CD4-positive, alpha-beta T cell treated with Interleukin-6 at 100 ng/mL for 8 hours (primary cell): ENCODE results near the gene RBM5.
"Not testable (repeated sequence)": the region's sequence is repeated elsewhere in the genome, so short reads cannot be mapped to it uniquely, and the experiment has no call there.

Experiments
- DNase-seq: peaks from one replicate; pipeline ENCODE4 v3.0.0-alpha.2; 2020; ENCODE audit warnings: mixed read lengths, low spot score

The RBM5 gene

DNA sequence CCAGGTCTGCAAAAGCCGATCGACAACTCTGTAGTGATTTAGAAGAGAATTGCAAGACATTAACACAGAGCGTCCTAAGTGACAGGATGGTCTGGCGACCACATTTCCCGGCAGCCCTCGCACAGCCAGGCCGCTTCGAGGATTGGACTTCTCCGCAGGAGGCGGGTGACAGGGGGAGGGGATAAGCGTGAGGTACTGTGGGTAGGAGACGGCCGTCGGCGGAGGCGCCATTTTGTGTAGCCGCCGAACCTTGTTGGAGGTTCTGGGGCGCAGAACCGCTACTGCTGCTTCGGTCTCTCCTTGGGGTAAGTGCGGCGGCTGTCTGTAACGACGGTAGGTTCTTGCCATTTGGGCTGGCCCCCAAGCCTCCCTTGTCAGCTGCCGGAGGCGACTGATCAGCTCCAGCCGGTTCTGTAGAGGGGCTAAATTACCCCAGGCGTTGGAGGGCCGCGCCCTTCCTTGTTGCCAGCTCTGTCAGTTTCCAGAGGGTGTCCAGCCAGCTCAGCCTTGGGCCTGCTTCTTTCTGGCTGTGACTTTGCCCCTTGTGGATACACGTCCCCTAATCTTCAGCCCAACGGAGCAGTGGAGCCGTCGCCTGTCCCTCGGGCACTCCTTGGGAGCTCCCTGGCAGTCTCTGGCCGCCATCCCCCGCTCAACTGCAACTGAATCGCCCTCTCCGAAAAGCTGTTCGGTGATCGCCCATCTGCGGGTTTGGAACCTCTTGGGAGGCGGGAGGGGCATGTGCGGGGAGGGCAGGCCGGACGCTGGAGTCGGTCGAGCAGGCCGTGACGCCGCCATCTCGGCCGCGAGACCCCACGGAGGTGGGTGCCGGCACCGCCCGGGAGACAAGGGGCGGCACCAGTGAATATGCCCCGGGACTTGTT, at the start of gene RBM5:
Gene RBM5, plus strand, starts transcription at position 195 of the 884 bp plus-strand sequence. CDS start 1,516 bp downstream, outside the sequence.
- DNase-seq = peak; percentile 91

DNA sequence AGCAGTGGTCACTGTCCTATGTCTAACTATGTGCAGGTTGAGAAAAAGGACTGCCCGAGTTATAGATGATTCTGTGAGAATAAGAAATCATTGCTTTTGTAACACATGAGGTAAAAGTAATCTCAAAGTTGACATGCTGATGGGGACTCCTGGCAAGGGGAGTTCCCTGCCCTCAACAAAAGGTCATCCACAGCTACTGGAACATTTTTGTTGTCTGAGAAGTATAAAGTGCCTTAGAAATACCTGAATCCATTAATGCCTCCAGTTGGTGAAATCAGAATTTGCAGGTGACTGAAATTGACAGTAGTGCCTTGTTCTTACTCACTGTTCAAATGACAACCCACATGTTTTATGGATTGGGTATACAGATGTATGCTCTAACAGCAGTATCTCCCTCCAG, 43.7 kb upstream of the RBM5 start:
- DNase-seq = no peak

DNA sequence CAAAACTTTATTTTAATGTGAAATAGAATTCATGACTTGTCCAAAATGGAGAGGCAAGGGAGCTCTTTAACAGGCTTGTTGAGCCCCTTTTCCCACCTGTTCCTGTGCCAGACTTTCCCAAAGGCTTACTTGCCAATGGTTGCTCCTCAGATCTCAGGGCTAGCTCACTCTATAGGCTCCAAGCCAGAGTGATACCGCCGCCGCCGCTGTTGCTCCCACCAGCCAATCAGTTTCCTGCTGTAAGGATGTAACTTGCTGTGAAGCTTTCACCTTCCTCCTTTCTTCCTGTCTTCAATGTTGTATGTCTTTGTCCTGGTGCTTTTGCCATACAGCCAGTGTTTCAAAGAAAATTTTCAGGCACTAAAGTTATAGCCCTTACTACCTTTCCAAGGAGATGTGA, 41.3 kb upstream of the RBM5 start:
- DNase-seq = no peak

DNA sequence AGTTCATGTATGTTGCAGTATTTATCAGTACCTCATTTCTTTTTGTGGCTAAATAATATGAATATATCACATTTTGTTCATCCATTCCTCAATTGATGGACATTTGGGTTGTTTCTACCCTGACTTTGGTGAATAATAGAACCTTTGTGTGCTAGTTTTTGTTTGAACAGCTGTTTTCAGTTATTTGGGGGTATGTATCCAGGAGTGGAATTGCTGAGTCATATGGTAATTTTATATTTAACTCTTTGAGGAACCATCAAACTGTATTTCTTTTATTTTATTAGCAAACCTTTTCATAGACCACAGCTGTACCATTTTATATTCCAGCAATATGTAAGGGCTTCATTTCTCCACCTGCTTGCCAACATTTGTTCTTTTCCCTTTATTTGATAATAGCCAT, 38.4 kb upstream of the RBM5 start:
- no peak for DNase-seq

DNA sequence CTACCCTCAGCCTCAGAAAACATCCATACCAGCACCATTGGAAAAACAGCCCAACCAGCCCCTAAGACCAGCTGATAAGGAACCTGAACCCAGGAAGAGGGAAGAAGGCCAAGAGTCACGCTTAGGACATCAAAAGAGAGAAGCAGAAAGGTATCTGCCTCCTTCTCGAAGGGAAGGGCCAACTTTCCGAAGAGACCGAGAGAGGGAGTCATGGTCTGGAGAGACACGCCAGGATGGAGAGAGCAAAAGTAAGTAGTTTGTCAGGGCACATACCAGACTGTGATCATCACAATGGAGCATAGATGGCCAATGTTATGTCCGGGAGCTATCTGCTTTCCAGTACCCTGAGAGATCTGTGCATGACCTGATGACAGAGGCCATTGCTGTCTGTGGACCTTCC, 31.0 kb upstream of the RBM5 start:
- no peak for DNase-seq

DNA sequence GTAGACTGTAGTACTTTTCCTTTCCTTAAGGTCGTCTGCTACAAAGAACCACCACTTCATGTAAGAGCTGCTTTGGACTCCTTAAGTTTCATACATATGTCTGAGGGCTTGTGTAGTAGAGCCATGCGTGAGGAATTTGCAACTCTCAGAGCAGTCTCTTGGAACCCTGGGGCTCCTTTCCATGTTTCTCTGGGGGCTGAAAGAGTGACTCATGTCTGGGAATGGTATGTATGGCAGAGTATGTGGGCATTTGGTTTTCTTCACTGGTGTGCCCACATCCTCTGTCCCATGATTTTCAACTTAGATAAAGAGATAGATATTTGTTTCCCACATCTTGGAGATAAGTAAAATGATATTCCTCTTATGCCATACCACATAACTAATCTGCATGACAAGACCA, 20.6 kb upstream of the RBM5 start:
- no peak for DNase-seq

DNA sequence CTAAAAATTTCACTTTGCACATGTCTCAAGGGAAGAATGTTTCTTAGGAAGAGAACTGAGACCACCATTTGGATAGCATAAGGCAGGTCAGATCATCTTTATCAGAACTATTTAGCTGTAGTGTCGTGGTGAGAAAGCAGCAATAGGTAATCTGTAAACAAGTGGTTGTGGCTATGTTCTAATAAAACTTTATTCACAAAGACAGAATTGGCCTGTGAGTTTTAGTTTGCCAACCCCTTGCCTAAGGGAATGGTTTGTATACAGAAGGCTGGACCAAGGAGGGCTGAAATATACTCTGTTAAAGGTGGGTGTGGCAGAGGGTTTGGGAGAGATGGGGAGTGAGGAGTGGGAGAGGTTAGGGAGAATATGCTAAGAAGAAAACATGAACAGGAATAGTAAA, 10.6 kb upstream of the RBM5 start:
- no peak for DNase-seq

DNA sequence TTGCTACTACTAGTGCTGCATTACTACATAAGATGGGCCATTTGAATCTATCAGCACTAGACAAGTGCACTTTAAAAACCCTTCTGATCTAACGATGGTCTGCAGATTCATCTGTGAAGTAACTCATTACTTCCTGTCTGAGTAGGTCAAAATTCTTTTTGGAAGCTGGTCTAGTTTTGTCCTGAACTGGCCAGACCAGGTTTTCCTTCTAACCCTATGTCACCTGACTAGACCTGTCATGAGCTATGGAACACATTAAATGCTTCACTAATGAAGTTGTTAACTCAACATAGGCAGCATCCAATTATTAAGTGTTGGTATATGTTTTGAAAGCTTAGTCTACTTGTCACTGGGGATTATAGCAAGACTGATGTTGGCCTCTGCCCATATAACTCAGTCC, 10.1 kb upstream of the RBM5 start:
- no peak for DNase-seq

DNA sequence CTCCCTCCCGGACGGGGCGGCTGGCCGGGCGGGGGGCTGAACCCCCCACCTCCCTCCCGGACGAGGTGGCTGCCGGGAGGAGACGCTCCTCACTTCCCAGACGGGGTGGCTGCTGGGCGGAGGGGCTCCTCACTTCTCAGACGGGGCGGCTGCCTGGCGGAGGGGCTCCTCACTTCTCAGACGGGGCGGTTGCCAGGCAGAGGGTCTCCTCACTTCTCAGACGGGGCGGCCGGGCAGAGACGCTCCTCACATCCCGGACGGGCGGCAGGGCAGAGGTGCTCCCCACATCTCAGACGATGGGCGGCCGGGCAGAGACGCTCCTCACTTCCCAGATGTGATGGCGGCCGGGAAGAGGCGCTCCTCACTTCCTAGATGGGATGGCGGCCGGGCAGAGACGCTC, 3.8 kb upstream of the RBM5 start:
- not testable (repeated sequence) for DNase-seq

DNA sequence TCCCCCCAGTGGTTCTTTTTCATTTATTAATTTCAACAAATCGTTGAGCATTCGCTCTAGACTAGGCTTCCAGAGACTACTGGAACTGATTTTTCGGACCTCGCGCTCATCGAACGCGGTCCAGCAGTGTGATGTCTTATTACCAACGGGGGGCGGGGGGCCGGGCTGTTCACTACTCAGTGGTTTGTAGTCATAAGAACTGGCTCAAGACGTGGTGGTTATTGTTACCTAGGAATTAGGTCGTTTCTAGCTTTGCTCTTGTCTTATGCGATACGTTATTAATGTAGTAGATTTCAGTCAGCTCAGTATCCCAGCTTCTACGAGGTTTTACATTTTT, 858 bp downstream of the RBM5 start:
- DNase-seq = no peak

DNA sequence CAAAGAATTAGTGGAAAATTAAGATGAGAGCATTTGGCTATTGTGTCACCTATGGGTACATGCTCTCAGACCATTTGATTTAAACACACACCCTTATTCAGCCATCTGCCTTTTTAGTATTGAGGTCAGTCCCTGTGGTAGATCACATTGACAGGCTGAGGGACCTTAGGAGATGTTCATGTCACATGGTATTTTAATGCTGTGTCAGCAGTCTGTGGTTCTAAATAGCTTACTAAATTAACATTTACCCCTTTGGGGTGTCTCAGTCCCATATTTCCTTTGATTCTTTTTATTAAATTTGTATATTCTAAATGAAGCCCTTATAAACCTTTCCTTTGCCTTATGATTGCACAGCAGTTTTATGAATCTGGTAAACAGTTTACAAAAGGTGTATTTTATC, 2.3 kb downstream of the RBM5 start:
- DNase-seq = no peak

DNA sequence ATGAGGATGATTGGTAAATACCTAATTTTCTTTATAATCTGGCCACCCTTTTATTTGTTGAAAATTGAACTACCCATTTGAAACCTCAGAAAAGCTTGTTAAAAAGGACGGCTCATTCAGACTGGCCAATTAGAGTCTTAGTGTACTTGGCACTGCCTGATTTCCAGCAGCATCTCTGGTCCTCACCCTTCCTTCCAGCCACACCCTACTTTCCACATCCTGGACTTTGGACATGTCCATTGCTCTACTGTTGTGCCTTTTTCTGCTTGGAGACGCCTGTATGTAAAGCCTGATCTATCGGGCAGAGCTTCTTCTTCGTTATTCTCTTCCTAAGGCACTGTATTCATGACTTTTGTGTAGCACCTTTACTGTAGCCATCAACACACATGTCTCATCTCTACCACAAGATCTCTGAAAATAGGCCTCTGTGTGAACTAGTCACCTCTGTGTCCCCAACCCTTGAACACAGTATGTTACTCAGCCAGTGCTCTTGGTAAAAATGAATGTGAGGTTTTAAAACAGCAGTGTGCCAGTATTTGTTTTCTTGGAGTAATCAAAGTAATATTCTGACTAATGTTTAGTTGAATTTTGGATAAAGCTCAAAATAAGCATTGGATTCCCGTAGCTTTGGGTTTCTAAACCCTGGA, 6.8 kb downstream of the RBM5 start:
- DNase-seq = no peak

DNA sequence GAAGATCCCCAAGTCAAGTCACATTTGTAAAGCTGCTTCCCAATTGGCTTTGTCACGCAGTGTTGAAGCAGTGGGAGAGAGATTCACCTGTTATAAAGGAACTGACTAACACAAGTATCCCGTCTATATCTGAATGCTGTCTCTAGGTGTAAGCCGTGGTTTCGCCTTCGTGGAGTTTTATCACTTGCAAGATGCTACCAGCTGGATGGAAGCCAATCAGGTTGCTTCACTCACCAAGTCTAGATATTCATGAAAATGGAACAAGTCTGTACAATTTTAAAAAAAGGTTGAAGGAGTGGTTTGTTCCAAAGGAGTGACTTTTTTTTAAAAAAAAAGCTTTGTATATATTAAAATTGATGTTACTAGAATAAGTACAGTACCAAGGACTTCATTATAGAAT, 11.7 kb downstream of the RBM5 start:
- DNase-seq = no peak

DNA sequence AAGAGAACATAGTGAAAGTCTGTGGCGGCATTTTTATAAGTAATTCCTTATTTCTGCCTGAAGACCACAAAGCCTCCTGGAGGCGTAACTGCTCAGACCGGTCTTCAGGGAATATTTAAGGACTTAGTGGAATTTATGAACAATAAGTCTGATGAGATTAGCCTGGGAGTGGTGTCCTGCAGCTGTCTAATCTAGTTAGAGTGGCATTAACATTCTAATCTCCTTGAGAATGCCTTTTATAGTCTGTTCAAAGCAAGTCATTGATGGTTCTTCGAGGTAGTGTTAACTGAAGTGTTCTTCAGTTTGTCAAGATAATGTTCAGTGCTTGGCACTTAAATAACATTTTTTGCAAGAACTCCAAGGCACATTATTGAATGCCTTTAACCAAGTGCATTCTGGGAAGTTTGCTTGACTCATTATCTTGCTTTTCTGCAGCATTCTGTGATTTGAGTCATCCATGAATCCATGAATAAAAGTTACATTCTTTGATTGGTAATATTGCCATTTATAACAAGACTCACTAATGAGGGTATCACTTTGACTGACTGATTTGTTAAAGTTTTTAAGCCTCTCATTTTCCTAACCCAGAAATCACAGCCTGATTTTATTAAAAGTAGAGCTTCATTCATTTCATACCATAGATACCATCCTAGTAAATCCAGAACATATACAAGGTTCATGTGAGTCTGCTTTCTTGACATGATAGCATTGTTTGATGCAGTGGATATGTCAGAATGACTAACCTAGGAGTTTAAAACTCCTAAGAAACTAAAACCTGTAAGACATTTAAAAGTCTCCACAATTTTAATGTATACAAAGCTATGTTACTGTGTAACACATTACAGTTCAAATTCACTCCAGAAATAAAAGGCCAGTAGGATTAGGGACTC, 12.5 kb downstream of the RBM5 start:
- no peak for DNase-seq

DNA sequence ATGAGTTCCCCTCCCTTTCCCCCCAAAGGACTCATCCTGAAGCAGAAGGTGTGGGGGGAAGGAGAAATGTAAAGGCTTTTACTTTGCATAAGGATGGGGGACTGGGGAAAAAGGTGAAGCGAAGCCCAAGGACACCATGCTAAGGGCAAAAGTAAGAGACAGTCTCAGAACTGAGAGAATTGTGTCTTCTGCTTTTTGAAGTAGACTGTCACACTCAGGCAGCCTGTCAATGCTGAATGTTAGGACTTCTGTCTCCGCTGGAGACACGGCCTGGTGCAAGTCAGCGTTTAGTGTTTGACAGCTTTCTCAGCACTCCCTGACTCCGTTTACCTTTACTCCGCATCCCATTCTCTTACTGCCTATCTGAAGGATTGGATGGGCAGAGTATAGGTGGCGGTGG, 13.8 kb downstream of the RBM5 start:
- DNase-seq = no peak

DNA sequence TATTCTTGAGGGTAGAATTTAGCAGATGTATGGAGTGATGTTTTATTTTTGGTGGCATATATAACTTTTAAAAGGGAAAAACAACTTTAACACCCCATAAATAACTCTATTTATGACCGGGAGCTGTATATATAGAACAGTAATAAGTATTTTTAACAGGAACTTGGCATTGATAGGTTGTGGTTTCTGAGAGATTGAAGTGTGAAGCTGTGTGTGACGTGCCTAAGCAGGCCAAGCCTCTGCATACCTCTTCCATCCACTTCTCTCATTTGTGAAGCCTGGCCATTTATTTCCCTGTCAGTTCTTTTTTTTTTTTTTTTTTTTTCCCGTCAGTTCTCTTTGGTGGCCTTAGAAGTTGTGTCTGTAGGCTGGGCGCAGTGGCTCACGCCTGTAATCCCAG, 23.0 kb downstream of the RBM5 start:
- no peak for DNase-seq

DNA sequence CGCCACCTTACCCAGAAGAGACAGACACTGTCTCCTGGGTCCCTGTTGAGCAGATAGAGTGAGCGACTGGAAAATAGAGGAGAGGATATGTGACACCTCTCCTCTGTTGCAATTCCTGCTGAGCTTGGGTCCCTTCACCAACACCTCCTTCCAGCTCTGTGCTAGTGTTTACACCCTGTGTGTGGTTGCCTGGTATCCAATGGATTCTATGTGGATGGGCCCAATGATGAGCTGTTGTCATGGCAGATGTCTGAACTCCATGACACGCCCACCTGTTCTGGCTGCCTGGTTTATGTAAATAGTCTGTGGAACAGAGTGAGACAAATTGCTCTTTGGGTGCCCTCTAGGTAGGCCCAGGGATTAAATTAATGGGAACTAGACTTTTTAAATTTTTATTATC, 23.7 kb downstream of the RBM5 start:
- DNase-seq = no peak

DNA sequence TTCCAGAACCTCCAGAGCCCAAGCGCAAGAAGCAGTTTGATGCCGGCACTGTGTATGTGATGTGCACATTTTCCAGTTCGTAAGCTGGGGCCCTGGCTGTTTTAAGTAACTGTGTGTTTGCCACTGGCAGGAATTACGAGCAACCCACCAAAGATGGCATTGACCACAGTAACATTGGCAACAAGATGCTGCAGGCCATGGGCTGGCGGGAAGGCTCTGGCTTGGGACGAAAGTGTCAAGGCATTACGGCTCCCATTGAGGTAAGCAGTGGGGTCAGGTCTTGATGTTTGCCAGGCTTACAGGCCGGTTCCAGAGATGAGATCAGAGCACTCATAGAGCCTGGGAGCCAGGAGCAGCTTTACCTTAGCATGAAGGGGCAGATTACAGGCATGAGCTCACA, 28.4 kb downstream of the RBM5 start:
- DNase-seq = no peak

DNA sequence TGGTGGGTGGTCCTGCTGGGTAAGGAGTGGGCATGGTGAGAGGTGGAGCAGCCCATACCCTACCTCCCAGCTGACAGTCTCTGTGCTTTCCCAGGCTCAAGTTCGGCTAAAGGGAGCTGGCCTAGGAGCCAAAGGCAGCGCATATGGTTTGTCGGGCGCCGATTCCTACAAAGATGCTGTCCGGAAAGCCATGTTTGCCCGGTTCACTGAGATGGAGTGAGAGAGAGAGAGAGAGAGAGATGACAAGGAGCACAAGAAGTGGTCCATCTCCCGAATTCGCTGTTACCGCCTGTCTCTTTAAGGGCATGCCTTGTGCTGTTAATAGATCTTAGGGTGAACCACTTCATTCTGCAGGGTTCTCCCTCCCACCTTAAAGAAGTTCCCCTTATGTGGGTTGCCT, 29.5 kb downstream of the RBM5 start:
- DNase-seq = no peak

DNA sequence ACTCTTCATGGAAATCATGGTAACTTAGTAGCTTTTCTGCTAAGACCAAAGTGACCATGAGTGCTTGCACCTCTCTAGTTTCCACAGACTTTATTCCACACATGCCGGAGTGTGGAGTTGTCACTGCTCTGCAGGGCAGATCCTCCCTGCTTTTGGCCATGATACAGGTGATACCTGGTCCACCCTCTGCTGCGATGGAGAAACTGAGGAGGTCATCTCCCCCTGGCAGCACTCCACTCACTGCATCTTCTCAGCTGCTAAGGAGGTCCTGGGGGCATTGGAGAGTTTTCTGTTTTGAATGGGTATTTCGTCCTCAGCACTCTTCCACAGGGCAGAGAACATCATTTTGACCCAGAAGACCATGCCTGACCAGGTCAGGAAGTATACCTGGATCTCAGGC, 31.1 kb downstream of the RBM5 start:
- DNase-seq = no peak

DNA sequence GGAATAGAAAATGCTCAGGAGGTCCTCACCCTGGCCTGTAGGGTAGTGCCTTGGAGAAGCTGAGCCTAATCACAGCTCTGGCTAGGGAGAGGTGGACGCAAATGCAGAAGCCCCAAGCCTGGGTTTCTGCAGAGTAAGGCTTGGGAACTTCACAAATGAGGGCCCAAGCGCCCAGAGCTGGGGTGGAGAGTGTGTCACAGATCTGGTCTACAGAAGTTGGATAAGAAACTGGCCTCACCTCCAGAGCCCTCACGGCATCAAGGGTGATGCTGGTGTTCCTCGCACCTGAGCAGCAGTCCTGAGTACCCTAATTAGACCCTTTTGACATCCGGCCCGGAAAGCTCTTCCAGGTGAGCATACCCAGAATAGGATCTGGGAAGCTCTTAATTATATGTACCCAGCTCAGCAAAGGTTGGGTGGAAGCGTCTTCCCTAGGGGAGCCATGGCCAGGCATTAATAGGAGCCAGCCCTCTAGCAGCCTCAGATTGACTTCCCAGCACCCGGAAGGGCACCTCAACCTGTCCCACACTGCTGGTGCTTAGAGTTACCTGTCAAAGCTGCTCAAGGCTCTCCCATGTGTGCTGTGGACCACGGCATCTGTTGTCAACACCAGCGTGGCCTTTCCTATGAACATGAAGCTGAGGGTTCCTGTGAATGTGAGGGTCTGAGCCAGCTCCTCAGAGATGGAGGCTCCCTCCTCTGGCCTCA, 31.8 kb downstream of the RBM5 start:
- no peak for DNase-seq
